OCI-M2 (cell line): Measurements from ENCODE around the gene RBM28.

Experiments
- DNase-seq: peaks from one replicate; lab custom pipeline; 2025; ENCODE audit not compliant: unreplicated experiment; lab: John Stamatoyannopoulos, UW

RBM28 gene

GRCh38 chr7:128373606-128374005 lies 29.9 kb upstream of the RBM28 start:
- DNase-seq: no peak

- DNase-seq: no peak
These were observed 26.8 kb upstream of the RBM28 start for GRCh38 chr7:128370491-128370890.

DNA sequence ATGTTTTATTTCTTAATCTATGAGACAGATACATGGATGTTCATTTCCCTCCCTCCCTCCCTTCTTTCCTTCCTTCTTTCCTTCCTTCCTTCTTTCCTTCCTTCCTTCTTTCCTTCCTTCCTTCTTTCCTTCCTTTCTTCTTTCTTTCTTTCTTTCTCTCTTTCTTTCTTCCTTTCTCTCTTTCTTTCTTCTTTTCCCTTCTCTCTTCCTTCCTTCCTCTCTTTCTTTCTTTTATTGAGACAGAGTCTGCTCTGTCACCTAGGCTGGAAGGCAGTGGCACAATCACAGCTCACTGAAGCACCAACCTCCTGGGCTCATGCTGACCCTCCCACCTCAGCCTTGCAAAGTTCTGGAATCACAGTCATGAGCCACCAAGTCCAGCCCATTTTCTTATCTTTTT lies 23.3 kb upstream of the RBM28 start:
- no peak for DNase-seq

DNA sequence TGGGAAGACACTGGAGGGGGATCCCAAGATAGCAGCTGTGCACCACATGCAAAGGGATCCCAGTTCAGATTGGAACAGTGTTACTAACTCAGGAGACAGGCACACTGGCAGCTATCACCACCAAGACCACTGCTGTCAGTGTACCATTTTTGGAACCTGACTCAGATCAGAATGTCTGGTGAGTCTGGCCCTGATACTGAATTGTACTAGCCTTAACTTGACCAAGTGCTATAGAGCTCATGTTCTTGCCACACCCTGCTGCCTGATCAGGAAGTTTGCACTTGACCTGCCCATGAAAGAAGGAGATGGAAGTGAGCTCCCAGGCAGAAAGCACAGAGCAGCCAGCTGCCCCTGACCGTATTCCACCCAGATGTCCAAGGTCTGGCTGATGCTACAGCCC lies 22.6 kb upstream of the RBM28 start:
- DNase-seq: no peak

- no peak for DNase-seq
These were observed 21.7 kb upstream of the RBM28 start for GRCh38 chr7:128365432-128365831.

DNA sequence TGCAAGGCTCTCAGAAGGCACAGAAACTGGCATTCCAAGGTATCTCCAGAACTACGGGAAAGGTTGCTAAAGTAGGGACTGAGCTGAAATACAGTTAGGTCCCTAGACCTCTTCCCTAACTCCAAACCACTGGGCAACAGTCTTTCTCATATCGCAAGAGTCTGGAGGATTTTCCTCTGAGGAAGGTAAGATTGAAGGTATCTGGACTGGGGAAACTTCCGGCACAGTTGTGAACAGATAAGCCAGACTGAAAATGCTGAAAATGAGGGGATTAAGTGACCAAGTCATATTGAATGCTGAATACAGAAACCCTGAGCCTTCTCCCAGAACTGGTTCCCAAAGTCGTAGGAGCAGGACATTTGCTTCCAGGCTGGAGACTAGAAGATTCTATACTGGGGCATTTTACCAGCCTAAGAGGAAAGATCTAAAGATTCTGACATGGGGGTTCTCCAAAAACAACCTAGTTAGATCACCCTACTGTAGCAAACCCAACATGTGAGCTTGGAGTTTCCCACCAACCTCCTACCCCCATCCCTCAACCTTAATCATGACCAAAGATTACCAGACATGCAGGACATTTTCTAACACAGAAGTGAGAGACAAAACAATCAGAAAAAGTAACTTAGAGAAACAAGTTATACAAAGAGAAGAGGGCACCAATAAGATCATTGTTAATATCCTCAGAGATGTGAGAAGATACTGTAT lies 20.6 kb upstream of the RBM28 start:
- no peak for DNase-seq

DNA sequence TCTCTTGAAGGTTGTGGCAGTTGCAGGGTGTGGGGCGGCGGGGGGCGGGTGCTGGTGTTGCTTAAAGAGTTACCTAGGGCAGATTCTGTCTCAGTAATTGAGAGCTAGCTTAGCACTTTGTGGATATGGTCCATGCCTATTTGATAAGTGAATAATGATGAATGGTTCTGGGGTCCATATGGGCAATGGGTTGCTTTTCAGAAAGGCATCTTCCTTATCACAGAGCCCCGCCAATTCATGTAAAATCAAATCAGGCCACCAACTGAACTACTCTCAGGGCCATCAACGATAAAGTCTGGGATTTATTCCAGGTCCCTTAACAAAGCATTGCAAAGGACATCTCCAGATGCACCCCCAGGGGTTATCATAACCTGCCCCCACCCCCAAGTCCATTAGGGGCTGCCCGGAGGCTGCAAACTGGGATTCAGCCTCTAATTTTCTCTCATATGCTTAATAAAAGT lies 19.6 kb upstream of the RBM28 start:
- DNase-seq: no peak

DNA sequence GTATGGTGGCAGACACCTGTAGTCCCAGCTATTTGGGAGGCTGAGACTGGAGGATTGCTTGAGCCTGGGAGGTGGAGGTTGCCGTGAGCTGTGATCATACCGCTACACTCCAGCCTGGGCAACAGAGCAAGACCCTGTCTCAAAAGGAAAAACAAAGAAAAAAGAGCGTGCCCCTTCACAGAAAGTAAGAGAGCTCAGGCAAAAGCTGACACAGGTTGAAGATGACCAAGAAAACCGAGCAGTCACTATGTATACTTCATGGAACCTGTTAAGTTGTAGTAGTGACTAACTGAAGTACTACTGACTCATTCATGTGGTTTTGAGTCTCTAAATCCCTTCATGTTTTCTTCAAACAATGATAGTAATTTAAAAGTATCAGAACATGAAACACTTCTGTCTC lies 19.0 kb upstream of the RBM28 start:
- no peak for DNase-seq

DNA sequence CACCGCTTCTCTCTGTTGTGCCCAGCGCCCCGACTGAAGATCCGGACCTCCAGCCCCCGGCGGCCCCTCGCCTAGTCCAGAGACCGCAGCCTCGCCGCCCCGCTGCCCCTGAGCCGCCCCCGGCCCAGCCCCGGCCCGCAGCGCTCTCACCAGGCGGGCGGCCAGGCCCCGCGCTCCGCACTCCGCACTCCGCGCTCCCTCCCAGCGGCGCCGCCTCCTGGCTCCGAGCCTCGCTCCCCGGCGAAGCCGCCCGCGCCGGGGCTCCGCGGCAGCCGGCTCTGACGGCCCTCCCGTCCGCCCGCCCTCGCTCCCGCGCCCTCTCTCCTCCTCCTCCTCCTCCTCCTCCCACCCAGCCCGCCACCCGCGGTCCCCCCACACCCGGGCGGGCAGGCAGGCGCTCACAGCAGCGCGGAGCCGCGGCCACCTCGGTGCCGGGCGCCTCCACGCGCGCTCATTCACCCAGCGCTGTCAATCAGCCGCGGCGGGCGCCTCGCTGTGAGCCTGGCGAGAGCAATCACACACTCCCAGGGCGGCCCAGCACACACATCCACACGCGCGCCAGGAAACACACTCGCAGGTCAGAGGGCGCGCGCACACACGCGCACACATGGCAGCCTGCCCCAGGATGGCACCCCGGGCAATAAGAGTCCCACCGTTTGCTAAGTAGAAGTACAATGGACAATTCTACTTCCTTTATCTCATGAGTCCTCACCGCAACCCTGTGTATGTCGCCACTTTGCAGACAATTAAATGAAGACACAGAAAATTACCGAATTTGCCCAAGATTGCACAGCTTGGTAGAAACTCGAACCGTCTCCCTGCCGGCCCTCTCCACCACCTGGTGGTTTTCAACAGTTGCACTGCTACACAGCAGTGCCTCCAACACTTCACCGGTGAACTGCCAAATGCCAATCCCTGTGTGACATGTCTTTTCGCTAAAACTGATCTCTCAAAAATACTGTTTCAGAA lies 18.0 kb upstream of the RBM28 start, which contains the start of gene PRRT4:
TSS of gene PRRT4 (minus strand) at position 280 of the 969 bp plus-strand sequence.
- no peak for DNase-seq

DNA sequence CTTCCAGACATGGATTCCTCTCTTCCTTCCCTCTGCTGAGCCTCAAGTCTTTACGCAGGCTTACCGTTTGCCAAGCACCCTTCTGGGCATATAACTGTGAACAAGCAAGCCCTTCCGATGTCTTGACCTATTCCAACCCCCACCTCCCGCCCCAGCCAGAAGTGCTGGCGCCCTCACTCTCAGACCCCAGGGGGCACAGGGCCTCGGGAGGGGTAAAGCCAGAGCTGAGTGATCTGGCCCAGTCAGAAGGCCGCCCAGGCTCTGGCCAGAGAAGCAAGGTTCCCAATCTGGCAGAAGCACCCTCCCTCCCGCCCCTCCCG lies 16.6 kb upstream of the RBM28 start:
- DNase-seq: no peak

DNA sequence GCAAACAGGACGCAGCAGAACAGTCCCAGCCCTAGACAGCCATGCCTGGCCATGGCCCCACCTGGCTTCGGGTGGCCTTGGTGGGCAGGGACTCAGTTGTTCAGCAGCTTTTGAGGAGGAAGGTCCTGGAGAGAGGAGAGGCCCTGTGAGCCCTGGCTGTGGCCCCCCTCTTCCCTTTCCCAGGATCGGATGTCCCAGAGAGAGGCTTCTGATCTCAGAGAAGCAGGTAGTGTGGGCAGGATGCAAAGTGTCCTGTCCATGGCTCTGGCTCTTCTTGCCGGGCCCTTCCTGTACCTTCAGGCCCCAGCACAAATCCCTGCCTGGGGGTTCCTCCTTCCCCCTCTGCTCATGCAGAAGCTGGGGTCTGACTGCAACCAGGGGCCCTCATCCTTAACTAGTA lies 16.2 kb upstream of the RBM28 start:
- no peak for DNase-seq

DNA sequence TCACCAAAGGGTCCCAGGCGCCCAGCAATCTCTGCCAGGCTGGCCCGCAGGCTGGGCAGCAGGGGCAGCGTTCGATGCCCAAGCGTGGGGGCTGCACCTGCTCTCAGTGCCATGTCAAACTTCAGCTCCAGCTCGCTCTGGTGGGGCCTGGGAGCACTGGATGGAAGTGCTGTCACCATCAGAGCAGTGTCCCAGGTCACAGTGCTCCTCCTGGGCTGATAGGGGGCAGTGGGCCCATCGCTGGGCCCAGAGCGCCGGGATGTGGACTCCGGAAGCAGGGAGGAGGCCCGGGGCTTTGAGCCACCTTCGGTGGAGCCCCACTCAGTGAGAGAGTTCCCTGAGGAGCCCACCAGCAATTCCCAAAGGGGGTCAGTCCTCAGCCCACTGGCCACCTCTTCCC lies 15.6 kb upstream of the RBM28 start:
- no peak for DNase-seq

GRCh38 chr7:128358233-128358632 lies 14.5 kb upstream of the RBM28 start:
- DNase-seq: no peak

- DNase-seq: no peak
These were observed 13.5 kb upstream of the RBM28 start for GRCh38 chr7:128357217-128357613.

DNA sequence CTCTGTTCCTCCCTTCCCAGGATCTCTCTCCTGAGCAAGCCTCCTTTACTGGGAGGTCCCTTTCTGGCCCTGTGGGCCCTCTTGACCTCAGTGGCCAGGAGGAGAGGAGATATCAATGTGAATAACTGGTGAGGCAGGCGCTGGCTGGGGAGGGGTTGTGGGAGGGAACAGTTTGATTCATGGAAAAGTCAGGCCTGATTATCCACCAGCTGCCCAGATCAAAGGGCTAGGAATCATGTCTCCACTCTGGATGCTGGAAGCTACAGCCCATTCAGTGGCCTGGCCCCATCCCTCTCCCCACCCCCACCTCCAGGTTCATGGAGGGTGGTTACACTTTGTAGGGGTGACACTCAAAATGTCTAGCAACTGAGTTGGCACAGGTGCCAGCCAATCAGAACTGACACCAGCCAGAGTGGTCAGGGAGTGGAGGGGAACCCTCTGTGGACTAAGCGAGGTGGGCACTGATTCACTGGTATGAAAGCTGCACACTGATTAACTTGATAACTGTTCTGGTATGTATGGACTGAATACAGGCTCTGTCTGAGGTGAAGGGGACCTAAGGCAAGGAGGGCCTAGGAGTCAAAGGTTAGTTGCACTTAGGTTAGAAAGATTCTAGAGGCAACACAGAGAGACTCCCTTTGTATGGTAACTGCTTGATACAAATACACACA lies 13.0 kb upstream of the RBM28 start:
- no peak for DNase-seq

GRCh38 chr7:128353610-128354009 lies 9.9 kb upstream of the RBM28 start:
- no peak for DNase-seq

GRCh38 chr7:128353189-128353588 lies 9.5 kb upstream of the RBM28 start:
- no peak for DNase-seq

DNA sequence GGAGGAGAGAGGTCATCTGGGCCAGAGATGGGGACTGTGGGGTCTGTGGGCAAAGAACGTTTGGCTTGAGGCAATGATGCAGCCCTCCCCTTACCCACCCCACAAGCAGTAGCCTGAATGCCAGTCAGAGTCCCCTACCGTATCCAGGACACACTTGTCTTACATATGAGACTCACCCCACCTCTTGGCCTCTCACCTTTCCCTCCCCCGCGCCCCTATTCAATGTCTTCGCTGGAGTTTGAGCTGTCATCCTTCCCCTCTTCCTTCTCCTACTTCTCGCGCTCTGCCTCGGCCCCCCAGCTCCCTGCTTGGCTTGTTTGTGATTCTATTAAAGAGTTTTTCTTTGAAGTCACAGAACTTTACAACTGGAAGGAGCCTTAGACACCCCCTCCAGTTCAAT lies 8.9 kb upstream of the RBM28 start:
- DNase-seq: no peak

GRCh38 chr7:128352153-128352537 lies 8.4 kb upstream of the RBM28 start:
- DNase-seq: no peak

DNA sequence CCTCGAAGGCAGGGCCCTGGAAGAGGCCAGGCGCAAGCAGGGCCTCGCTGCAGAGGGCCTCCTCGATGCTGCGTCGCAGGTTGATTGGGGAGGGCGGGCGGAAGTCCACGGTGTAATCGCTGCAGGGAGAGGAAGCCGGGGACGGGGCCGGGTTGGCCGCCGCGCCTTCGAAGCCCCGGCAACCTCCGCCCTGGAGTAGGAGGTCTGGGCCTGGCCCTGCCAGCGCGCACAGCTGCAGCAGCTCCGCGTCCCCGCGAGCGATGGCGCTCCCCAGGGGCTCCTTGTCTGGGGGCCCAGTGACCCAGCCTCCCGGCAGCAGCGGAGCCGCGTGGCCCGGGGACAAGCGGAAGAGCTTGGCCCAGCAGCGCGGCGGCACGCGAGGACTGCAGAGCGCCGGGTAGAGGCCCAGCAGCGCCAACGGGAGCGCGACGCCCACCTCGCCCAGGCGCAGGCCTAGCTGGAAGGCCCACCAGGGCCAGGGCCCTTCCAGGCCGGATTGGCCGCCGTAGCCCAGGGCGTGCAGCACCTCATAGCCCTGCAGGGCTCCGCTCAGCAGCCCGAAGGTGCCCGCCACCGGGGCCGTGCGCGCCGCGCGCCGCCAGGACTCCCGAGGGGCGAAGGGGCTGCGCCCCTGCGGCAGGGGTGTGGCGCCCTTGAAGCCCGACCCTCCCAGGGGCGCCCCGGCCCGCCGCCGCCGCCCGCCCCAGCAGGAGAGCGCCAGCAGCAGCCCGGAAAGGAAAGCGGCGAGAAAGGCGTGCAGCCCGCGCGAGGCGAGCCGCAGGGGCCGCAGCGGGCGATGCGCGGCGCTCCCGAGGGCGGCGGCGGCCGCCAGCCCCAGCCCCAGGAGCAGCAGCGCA lies 7.8 kb upstream of the RBM28 start:
- DNase-seq: no peak
